CD4-positive, alpha-beta memory T cell (primary cell): Measurements from ENCODE around the gene TMEM126B. TPM values are rescaled to one million over a fixed set of nuclear protein-coding genes. Genes with fewer than 3 reads are reported as not detected.

Experiments
- CTCF ChIA-PET: fragments of 350-600 bp; sonication (Branson Sonifier 250); formaldehyde crosslinking; loops from one replicate; lab custom pipeline; 2021; ENCODE audit warnings: inconsistent platforms; ENCODE audit not compliant: partially characterized antibody; lab: Charles Lee
- POLR2A ChIA-PET: fragments of 350-600 bp; sonication (Branson Sonifier 250); formaldehyde crosslinking; loops from one replicate; lab custom pipeline; 2021; ENCODE audit not compliant: partially characterized antibody; lab: Charles Lee
- DNase-seq, 5 donors: peaks; one replicate each; pipeline versions ENCODE4 v3.0.0 to v3.0.0-alpha.2; 2020 to 2022; ENCODE audit warnings: mixed read lengths in 1 of 5
- H3K27ac ChIP-seq: one replicate; pipeline ENCODE4 v1.7.0; 2013; ENCODE audit warnings: low read depth, low read length
- H3K27me3 ChIP-seq: 2 replicates; pipeline ENCODE4 v1.7.0; 2013; ENCODE audit warnings: mild to moderate bottlenecking, low read length, moderate library complexity; ENCODE audit not compliant: insufficient read depth
- H3K36me3 ChIP-seq: 2 replicates; pipeline ENCODE4 v1.7.0; 2013; ENCODE audit warnings: mild to moderate bottlenecking, low read length, moderate library complexity; ENCODE audit not compliant: insufficient read depth
- H3K4me1 ChIP-seq: 2 replicates; pipeline ENCODE4 v1.7.0; 2013; ENCODE audit warnings: mild to moderate bottlenecking, low read length, moderate library complexity; ENCODE audit not compliant: insufficient read depth
- H3K4me3 ChIP-seq, 2 donors: one replicate each; pipeline ENCODE4 v1.7.0; 2013; ENCODE audit warnings: low read length in 2 of 2, mild to moderate bottlenecking in 1 of 2
- H3K9me3 ChIP-seq, 2 donors: one replicate each; pipeline ENCODE4 v1.7.0; 2013; ENCODE audit warnings: low read length in 2 of 2, control low read depth in 1 of 2; ENCODE audit not compliant: control insufficient read depth in 1 of 2
- H3K27ac Mint-ChIP-seq, 7 donors: one replicate each; pipeline ENCODE4 v1.8.0; 2020 to 2021; ENCODE audit warnings: mixed read lengths in 7 of 7, mild to moderate bottlenecking in 6 of 7, inconsistent platforms in 3 of 7, moderate library complexity in 3 of 7
- H3K27me3 Mint-ChIP-seq, 2 donors: one replicate each; pipeline ENCODE4 v1.8.0; 2020 to 2021; ENCODE audit warnings: mixed read lengths in 2 of 2
- H3K36me3 Mint-ChIP-seq, 2 donors: one replicate each; pipeline ENCODE4 v1.8.0; 2020 to 2021; ENCODE audit warnings: mixed read lengths in 2 of 2, inconsistent platforms in 1 of 2, mild to moderate bottlenecking in 1 of 2
- H3K4me1 Mint-ChIP-seq, 4 donors: one replicate each; pipeline ENCODE4 v1.8.0; 2020 to 2021; ENCODE audit warnings: mixed read lengths in 4 of 4, mild to moderate bottlenecking in 1 of 4
- H3K4me3 Mint-ChIP-seq, 8 donors: one replicate each; pipeline ENCODE4 v1.8.0; 2020 to 2021; ENCODE audit warnings: mixed read lengths in 8 of 8, mild to moderate bottlenecking in 7 of 8, moderate library complexity in 6 of 8, inconsistent platforms in 3 of 8
- H3K9me3 Mint-ChIP-seq, 8 donors: one replicate each; pipeline ENCODE4 v1.8.0; 2020 to 2021; ENCODE audit warnings: mixed read lengths in 8 of 8, mild to moderate bottlenecking in 5 of 8, inconsistent platforms in 3 of 8, moderate library complexity in 1 of 8
- intact Hi-C: fragments of 100-400 bp; cut with micrococcal nuclease; formaldehyde crosslinking; loops from one replicate; pipeline ENCODE4 v1.15.1; 2023
- polyA plus RNA-seq, 2 donors: library from polyadenylated mRNA; unstranded; fragments of 300-500 nt; fragmentation: Illumina TruSeq; gene quantifications; one replicate each; pipeline ENCODE4 v1.2.3, GENCODE V29; 2021
- total RNA-seq, 2 experiments: library from RNA; stranded (reverse); gene quantifications; one replicate each; pipeline ENCODE4 v1.2.3, GENCODE V29; 2021

The TMEM126B gene
- total and polyA plus RNA-seq, 4 experiments from 2014 or later = 40.9 to 73.4 (median 56.7) TPM

GRCh38 chr11:85656777-85657176 is 28.4 kb downstream of the TMEM126B start:
- H3K36me3 ChIP-seq = peaks cover 25% of the 10 kb centered on the region
- Mint-ChIP-seq H3K27me3 (no peaks in the 10 kb centered on the region), H3K9me3 (no peaks in the 10 kb centered on the region), H3K4me3 (no peak overlapping the region), H3K36me3 (peaks cover 10 to 77% of the 10 kb centered on the region in 2 donors), H3K4me1 (peaks cover 29 to 42% (median 35%) of the 10 kb centered on the region in 4 donors), H3K27ac (peak overlapping the region in 4 of 7 donors; percentile 0 to 74 (median 36))
- H3K27ac ChIP-seq = no peak overlapping the region
- DNase-seq = no peak
- POLR2A ChIA-PET = interaction anchor here (1.4 kb wide), 1 partner anchor 9 kb away, joined by 7 read pairs; the partner anchor contains the start of gene TMEM126A
- no peaks in the 10 kb centered on the region for H3K27me3 ChIP-seq
- intact Hi-C loops = no loop called here
- H3K4me3 ChIP-seq = no peak overlapping the region
- H3K9me3 ChIP-seq = no peaks in the 10 kb centered on the region
- peaks cover 31% of the 10 kb centered on the region for H3K4me1 ChIP-seq
- CTCF ChIA-PET = no interaction called here

- Histone ChIP-seq H3K27me3 (no peaks in the 10 kb centered on the region), H3K9me3 (no peaks in the 10 kb centered on the region), H3K4me1 (peaks cover 45% of the 10 kb centered on the region), H3K4me3 (no peak overlapping the region), H3K36me3 (peaks cover 25% of the 10 kb centered on the region), H3K27ac (no peak overlapping the region)
- Mint-ChIP-seq H3K9me3 (peaks cover 0 to 2% (median 0%) of the 10 kb centered on the region in 8 donors), H3K27ac (peak overlapping the region in 3 of 7 donors; percentile 12 to 99 (median 26)), H3K4me1 (peaks cover 29 to 50% (median 38%) of the 10 kb centered on the region in 4 donors), H3K4me3 (no peak overlapping the region), H3K27me3 (no peaks in the 10 kb centered on the region), H3K36me3 (peaks cover 10 to 71% of the 10 kb centered on the region in 2 donors)
- intact Hi-C loops = no loop called here
- no peak for DNase-seq
- ChIA-PET POLR2A (interaction anchor here (0.7 to 8.2 kb wide), 3 partner anchors 9 to 30 kb away, joined by 3 to 169 read pairs (median 7); partner anchors contain the start of genes TMEM126A and TMEM126B), CTCF (no interaction called here)
Observed at GRCh38 chr11:85658180-85658579, 29.8 kb downstream of the TMEM126B start.

GRCh38 chr11:85661972-85662664 is 33.7 kb downstream of the TMEM126B start:
- Mint-ChIP-seq H3K36me3 (peaks cover 14 to 56% of the 10 kb centered on the region in 2 donors), H3K27me3 (no peaks in the 10 kb centered on the region), H3K9me3 (peaks cover 0 to 3% (median 0%) of the 10 kb centered on the region in 8 donors), H3K4me3 (peak overlapping the region; percentile 58 to 98 (median 72)), H3K4me1 (peaks cover 34 to 74% (median 47%) of the 10 kb centered on the region in 4 donors), H3K27ac (peak overlapping the region in 5 of 7 donors; percentile 25 to 99 (median 59))
- Histone ChIP-seq H3K4me1 (peaks cover 54% of the 10 kb centered on the region), H3K4me3 (no peak overlapping the region), H3K27ac (no peak overlapping the region), H3K27me3 (no peaks in the 10 kb centered on the region), H3K9me3 (no peaks in the 10 kb centered on the region), H3K36me3 (peaks cover 13% of the 10 kb centered on the region)
- intact Hi-C loops = no loop called here
- no peak for DNase-seq
- ChIA-PET CTCF (no interaction called here), POLR2A (interaction anchor here (4.7 to 8.2 kb wide), 2 partner anchors 12 to 35 kb away, joined by 68 to 169 read pairs; partner anchors contain the start of genes DLG2, TMEM126A and TMEM126B)

- CTCF ChIA-PET = interaction anchor here (0.7 to 3.4 kb wide), 11 partner anchors 11 to 1725 kb away, joined by 3 to 25 read pairs (median 4); partner anchors contain the start of genes CCDC89, DLG2, TMEM126A and TMEM126B
- Histone ChIP-seq H3K36me3 (peaks cover 5% of the 10 kb centered on the region), H3K4me1 (peaks cover 54% of the 10 kb centered on the region), H3K4me3 (peak overlapping the region; percentile 45 to 87), H3K27me3 (no peaks in the 10 kb centered on the region), H3K27ac (peak overlapping the region; percentile 96), H3K9me3 (no peaks in the 10 kb centered on the region)
- no peaks in the 10 kb centered on the region for H3K27me3 Mint-ChIP-seq
- peaks cover 34 to 72% (median 46%) of the 10 kb centered on the region in 4 donors for H3K4me1 Mint-ChIP-seq
- peak overlapping the region; percentile 99 to 100 (median 100) for H3K27ac Mint-ChIP-seq
- H3K9me3 Mint-ChIP-seq = peaks cover 0 to 3% (median 0%) of the 10 kb centered on the region in 8 donors
- H3K36me3 Mint-ChIP-seq = peaks cover 14 to 46% of the 10 kb centered on the region in 2 donors
- intact Hi-C loops = loop anchor here (1.0 kb wide), 2 partner anchors 8 to 530 kb away; no protein-coding TSS in a partner anchor
- DNase-seq = peak in 4 of 5 donors; percentile 35 to 49 (median 38)
- POLR2A ChIA-PET = interaction anchor here (0.6 to 8.2 kb wide), 16 partner anchors 7 to 539 kb away, joined by 3 to 169 read pairs (median 6); partner anchors contain the start of genes CCDC83, DLG2, PICALM and TMEM126A
- peak overlapping the region; percentile 98 to 100 (median 100) for H3K4me3 Mint-ChIP-seq
Observed at GRCh38 chr11:85663080-85663752, 34.8 kb downstream of the TMEM126B start.

- Mint-ChIP-seq H3K4me1 (peaks cover 33 to 67% (median 43%) of the 10 kb centered on the region in 4 donors), H3K36me3 (peaks cover 14 to 40% of the 10 kb centered on the region in 2 donors), H3K9me3 (peaks cover 0 to 3% (median 0%) of the 10 kb centered on the region in 8 donors), H3K27me3 (no peaks in the 10 kb centered on the region), H3K27ac (peak overlapping the region; percentile 99 to 100 (median 100)), H3K4me3 (peak overlapping the region; percentile 98 to 100 (median 100))
- ChIA-PET POLR2A (interaction anchor here (0.6 to 8.2 kb wide), 24 partner anchors 8 to 581 kb away, joined by 3 to 169 read pairs (median 5); partner anchors contain the start of genes CCDC83, DLG2, EED and PICALM), CTCF (interaction anchor here (0.7 to 3.4 kb wide), 13 partner anchors 12 to 191 kb away, joined by 3 to 25 read pairs (median 3); partner anchors contain the start of genes CCDC83, CCDC89, DLG2 and TMEM126A)
- Histone ChIP-seq H3K9me3 (no peaks in the 10 kb centered on the region), H3K4me1 (peaks cover 51% of the 10 kb centered on the region), H3K27me3 (no peaks in the 10 kb centered on the region), H3K27ac (peak overlapping the region; percentile 96), H3K36me3 (peaks cover 5% of the 10 kb centered on the region), H3K4me3 (peak overlapping the region; percentile 45 to 87)
- peak; percentile 87 to 93 (median 91) for DNase-seq
- intact Hi-C loops = loop anchor here (1.0 to 2.0 kb wide), 12 partner anchors 9 to 638 kb away; partner anchors contain the start of genes EED, HIKESHI, PICALM and TMEM126A
Observed at GRCh38 chr11:85663753-85664614, 35.6 kb downstream of the TMEM126B start.
